SK-N-SH treated with all-trans-retinoic acid at 6 μM for 48 hours (cell line): ENCODE measurements around the gene TEX13B.
"Not testable (repeated sequence)": the region's sequence is repeated elsewhere in the genome, so short reads cannot be mapped to it uniquely, and the experiment has no call there.

Experiments
- ATAC-seq: fragments of 200-7000 bp; cut with Tn5 transposase; 3 replicates; pipeline ENCODE4 v1.9.1; 2020; ENCODE audit warnings: mild to moderate bottlenecking, moderate library complexity
- ARNTL ChIP-seq: fragments of 450-650 bp; formaldehyde crosslinking; IDR thresholded peaks from 2 replicates; pipeline ENCODE4 v1.5.0; 2020; ENCODE audit warnings: low read depth, mild to moderate bottlenecking, moderate library complexity, borderline replicate concordance
- BACH2 ChIP-seq: fragments of 250-450 bp; sonication (Bioruptor Pico); IDR thresholded peaks from 2 replicates; pipeline ENCODE4 v1.9.0; 2021; ENCODE audit warnings: mild to moderate bottlenecking, borderline replicate concordance
- CSDC2 ChIP-seq: fragments of 250-450 bp; sonication (Bioruptor Pico); IDR thresholded peaks from 2 replicates; pipeline ENCODE4 v1.5.0; 2020; ENCODE audit warnings: mild to moderate bottlenecking, moderate library complexity
- ESRRG ChIP-seq: fragments of 250-450 bp; sonication (Bioruptor Pico); IDR thresholded peaks from 2 replicates; pipeline ENCODE4 v1.6.1; 2021; ENCODE audit warnings: mild to moderate bottlenecking
- ISL1 ChIP-seq: fragments of 250-450 bp; sonication (Bioruptor Pico); IDR thresholded peaks from 2 replicates; pipeline ENCODE4 v2.1.2; 2022; ENCODE audit warnings: mild to moderate bottlenecking, moderate library complexity
- OSR1 ChIP-seq: fragments of 250-450 bp; sonication (Bioruptor Pico); IDR thresholded peaks from 2 replicates; pipeline ENCODE4 v1.8.0; 2022; ENCODE audit warnings: moderate library complexity, mild to moderate bottlenecking, inconsistent platforms
- PPARA ChIP-seq: fragments of 250-450 bp; sonication (Bioruptor Pico); IDR thresholded peaks from 2 replicates; pipeline ENCODE4 v1.5.0; 2020; ENCODE audit warnings: mild to moderate bottlenecking, borderline replicate concordance
- RARB ChIP-seq: fragments of 250-450 bp; sonication (Bioruptor Pico); IDR thresholded peaks from 2 replicates; pipeline ENCODE4 v1.8.0; 2021; ENCODE audit warnings: mild to moderate bottlenecking, moderate library complexity
- SNAI2 ChIP-seq: fragments of 250-450 bp; sonication (Bioruptor Pico); IDR thresholded peaks from 2 replicates; pipeline ENCODE4 v1.5.0; 2020; ENCODE audit warnings: mild to moderate bottlenecking, moderate library complexity
- TOX ChIP-seq: fragments of 250-450 bp; sonication (Bioruptor Pico); IDR thresholded peaks from 2 replicates; pipeline ENCODE4 v1.8.0; 2021; ENCODE audit warnings: mild to moderate bottlenecking, moderate library complexity, borderline replicate concordance
- ZC3H10 ChIP-seq: fragments of 250-450 bp; sonication (Bioruptor Pico); IDR thresholded peaks from 2 replicates; pipeline ENCODE4 v1.5.1; 2021; ENCODE audit warnings: mild to moderate bottlenecking, moderate library complexity
- ZFP3 ChIP-seq: fragments of 250-450 bp; sonication (Bioruptor Pico); IDR thresholded peaks from 2 replicates; pipeline ENCODE4 v1.5.0; 2020; ENCODE audit warnings: mild to moderate bottlenecking, moderate library complexity
- ZFP30 ChIP-seq: fragments of 450-650 bp; formaldehyde crosslinking; IDR thresholded peaks from 2 replicates; pipeline ENCODE4 v1.5.0; 2022; ENCODE audit warnings: mild to moderate bottlenecking, moderate library complexity
- ZNF565 ChIP-seq: fragments of 450-650 bp; formaldehyde crosslinking; conservative IDR thresholded peaks from 2 replicates; pipeline ENCODE4 v1.5.0; 2020; ENCODE audit warnings: low read depth, mild to moderate bottlenecking, moderate library complexity
- ZNF70 ChIP-seq: fragments of 450-650 bp; formaldehyde crosslinking; IDR thresholded peaks from 2 replicates; pipeline ENCODE4 v1.5.0; 2020; ENCODE audit warnings: mild to moderate bottlenecking, moderate library complexity
- ZNF8 ChIP-seq: fragments of 450-650 bp; formaldehyde crosslinking; IDR thresholded peaks from 2 replicates; pipeline ENCODE4 v1.5.0; 2020; ENCODE audit warnings: mild to moderate bottlenecking, moderate library complexity
- TF ChIP-seq, protein P1 (sequence below): fragments of 250-450 bp; sonication (Bioruptor Pico); IDR thresholded peaks from 2 replicates; pipeline ENCODE4 v1.5.1; 2021; ENCODE audit warnings: mild to moderate bottlenecking, moderate library complexity
- TF ChIP-seq, protein P2 (sequence below): fragments of 250-450 bp; sonication (Bioruptor Pico); IDR thresholded peaks from 2 replicates; pipeline ENCODE4 v1.5.0; 2020; ENCODE audit warnings: mild to moderate bottlenecking, moderate library complexity
- TF ChIP-seq, protein P3 (sequence below): fragments of 250-450 bp; sonication (Bioruptor Pico); IDR thresholded peaks from 2 replicates; pipeline ENCODE4 v1.5.1; 2020; ENCODE audit warnings: low read depth, mild to moderate bottlenecking, moderate library complexity
- TF ChIP-seq, protein P4 (sequence below): fragments of 250-450 bp; sonication (Bioruptor Pico); IDR thresholded peaks from 2 replicates; pipeline ENCODE4 v1.8.0; 2021; ENCODE audit warnings: low read depth, mild to moderate bottlenecking, moderate library complexity, borderline replicate concordance
- TF ChIP-seq, protein P5 (sequence below): fragments of 250-450 bp; sonication (Bioruptor Pico); IDR thresholded peaks from 2 replicates; pipeline ENCODE4 v1.8.0; 2020; ENCODE audit warnings: mild to moderate bottlenecking, moderate library complexity, borderline replicate concordance

The TEX13B gene

DNA sequence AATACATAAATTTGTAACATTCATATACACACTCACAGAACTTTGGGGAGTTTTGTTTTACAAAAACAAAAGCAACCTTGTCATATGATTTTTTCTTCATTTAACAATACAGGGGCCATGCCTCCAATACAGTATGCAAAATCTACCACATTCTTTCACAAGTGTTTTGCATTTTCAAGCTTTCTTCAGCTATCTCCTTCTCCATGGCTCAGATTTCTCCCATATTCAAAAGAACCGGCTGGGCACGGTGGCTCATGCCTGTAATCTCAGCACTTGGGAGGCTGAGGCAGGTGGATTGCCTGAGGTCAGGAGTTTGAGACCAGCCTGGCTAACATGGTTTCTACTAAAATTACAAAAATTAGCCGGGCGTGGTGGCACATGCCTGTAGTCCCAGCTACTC, 4.1 kb downstream of the TEX13B start (continued):
- TF ChIP-seq, protein P1, sequence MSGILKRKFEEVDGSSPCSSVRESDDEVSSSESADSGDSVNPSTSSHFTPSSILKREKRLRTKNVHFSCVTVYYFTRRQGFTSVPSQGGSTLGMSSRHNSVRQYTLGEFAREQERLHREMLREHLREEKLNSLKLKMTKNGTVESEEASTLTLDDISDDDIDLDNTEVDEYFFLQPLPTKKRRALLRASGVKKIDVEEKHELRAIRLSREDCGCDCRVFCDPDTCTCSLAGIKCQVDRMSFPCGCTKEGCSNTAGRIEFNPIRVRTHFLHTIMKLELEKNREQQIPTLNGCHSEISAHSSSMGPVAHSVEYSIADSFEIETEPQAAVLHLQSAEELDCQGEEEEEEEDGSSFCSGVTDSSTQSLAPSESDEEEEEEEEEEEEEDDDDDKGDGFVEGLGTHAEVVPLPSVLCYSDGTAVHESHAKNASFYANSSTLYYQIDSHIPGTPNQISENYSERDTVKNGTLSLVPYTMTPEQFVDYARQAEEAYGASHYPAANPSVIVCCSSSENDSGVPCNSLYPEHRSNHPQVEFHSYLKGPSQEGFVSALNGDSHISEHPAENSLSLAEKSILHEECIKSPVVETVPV (CRISPR knock-in tag) = no peak
- TF ChIP-seq PPARA (CRISPR knock-in tag) = no peak

DNA sequence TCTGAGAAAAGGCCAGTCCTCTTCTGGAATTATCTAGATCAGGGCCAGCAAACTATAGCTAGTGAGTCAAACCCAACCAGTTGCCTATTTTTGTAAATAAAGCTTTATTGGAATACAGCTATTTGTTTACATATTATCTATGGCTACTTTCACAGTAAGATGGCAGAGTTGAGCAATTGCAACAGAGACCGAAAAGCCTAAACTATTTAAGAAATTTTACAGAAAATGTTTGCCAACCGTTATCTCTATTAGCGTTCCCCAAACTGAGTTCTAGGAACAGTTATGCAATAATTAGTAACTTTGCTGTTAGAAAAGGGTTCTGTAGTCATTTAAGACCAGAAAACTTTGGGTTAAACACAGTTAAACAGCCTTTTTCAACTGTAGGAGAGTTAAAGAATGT, 10.5 kb downstream of the TEX13B start:
- ATAC-seq = no peak
- TF ChIP-seq, protein P2, sequence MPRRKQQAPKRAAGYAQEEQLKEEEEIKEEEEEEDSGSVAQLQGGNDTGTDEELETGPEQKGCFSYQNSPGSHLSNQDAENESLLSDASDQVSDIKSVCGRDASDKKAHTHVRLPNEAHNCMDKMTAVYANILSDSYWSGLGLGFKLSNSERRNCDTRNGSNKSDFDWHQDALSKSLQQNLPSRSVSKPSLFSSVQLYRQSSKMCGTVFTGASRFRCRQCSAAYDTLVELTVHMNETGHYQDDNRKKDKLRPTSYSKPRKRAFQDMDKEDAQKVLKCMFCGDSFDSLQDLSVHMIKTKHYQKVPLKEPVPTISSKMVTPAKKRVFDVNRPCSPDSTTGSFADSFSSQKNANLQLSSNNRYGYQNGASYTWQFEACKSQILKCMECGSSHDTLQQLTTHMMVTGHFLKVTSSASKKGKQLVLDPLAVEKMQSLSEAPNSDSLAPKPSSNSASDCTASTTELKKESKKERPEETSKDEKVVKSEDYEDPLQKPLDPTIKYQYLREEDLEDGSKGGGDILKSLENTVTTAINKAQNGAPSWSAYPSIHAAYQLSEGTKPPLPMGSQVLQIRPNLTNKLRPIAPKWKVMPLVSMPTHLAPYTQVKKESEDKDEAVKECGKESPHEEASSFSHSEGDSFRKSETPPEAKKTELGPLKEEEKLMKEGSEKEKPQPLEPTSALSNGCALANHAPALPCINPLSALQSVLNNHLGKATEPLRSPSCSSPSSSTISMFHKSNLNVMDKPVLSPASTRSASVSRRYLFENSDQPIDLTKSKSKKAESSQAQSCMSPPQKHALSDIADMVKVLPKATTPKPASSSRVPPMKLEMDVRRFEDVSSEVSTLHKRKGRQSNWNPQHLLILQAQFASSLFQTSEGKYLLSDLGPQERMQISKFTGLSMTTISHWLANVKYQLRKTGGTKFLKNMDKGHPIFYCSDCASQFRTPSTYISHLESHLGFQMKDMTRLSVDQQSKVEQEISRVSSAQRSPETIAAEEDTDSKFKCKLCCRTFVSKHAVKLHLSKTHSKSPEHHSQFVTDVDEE (CRISPR knock-in tag) = no peak
- TF ChIP-seq ZC3H10 (CRISPR knock-in tag) (no peak), ARNTL (no peak)

DNA sequence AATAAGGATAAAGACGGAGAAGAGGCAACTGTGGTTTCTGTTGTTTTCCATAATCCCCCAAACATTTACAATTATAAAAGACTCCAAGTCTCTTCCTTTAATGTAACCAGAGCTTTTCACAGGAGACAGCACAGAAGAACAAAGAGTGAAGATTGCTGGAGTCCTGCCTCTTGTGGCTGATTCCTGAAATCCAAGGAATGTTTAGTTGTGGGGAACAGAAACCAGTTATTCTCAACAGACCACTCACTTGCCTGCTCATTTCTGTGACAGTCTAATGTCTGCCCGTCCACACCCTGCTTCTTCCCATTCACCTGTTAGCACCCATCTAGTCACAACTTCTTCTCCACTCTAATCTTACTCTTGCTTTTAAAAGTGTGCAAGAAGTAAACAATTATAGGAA, 12.1 kb downstream of the TEX13B start:
- ATAC-seq = no peak
- TF ChIP-seq, protein P3, sequence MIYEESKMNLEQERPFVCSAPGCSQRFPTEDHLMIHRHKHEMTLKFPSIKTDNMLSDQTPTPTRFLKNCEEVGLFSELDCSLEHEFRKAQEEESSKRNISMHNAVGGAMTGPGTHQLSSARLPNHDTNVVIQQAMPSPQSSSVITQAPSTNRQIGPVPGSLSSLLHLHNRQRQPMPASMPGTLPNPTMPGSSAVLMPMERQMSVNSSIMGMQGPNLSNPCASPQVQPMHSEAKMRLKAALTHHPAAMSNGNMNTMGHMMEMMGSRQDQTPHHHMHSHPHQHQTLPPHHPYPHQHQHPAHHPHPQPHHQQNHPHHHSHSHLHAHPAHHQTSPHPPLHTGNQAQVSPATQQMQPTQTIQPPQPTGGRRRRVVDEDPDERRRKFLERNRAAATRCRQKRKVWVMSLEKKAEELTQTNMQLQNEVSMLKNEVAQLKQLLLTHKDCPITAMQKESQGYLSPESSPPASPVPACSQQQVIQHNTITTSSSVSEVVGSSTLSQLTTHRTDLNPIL = no peak
- TF ChIP-seq, protein P4, sequence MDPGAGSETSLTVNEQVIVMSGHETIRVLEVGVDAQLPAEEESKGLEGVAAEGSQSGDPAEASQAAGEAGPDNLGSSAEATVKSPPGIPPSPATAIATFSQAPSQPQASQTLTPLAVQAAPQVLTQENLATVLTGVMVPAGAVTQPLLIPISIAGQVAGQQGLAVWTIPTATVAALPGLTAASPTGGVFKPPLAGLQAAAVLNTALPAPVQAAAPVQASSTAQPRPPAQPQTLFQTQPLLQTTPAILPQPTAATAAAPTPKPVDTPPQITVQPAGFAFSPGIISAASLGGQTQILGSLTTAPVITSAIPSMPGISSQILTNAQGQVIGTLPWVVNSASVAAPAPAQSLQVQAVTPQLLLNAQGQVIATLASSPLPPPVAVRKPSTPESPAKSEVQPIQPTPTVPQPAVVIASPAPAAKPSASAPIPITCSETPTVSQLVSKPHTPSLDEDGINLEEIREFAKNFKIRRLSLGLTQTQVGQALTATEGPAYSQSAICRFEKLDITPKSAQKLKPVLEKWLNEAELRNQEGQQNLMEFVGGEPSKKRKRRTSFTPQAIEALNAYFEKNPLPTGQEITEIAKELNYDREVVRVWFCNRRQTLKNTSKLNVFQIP (CRISPR knock-in tag) = no peak
- TF ChIP-seq ESRRG (CRISPR knock-in tag) = no peak
- no peak for TF ChIP-seq ZFP3 (CRISPR knock-in tag)
- TF ChIP-seq ISL1 (CRISPR knock-in tag) = no peak
- no peak for TF ChIP-seq ZC3H10 (CRISPR knock-in tag)
- no peak for TF ChIP-seq ZNF70 (CRISPR knock-in tag)
- no peak for TF ChIP-seq ZNF565 (CRISPR knock-in tag)
- no peak for TF ChIP-seq ARNTL
- TF ChIP-seq OSR1 (CRISPR knock-in tag) = no peak
- no peak for TF ChIP-seq SNAI2 (CRISPR knock-in tag)
- no peak for TF ChIP-seq ZFP30
- no peak for TF ChIP-seq ZNF8
- TF ChIP-seq, protein P5, sequence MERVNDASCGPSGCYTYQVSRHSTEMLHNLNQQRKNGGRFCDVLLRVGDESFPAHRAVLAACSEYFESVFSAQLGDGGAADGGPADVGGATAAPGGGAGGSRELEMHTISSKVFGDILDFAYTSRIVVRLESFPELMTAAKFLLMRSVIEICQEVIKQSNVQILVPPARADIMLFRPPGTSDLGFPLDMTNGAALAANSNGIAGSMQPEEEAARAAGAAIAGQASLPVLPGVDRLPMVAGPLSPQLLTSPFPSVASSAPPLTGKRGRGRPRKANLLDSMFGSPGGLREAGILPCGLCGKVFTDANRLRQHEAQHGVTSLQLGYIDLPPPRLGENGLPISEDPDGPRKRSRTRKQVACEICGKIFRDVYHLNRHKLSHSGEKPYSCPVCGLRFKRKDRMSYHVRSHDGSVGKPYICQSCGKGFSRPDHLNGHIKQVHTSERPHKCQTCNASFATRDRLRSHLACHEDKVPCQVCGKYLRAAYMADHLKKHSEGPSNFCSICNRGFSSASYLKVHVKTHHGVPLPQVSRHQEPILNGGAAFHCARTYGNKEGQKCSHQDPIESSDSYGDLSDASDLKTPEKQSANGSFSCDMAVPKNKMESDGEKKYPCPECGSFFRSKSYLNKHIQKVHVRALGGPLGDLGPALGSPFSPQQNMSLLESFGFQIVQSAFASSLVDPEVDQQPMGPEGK (CRISPR knock-in tag) = no peak
- TF ChIP-seq CSDC2 (CRISPR knock-in tag) = no peak
- TF ChIP-seq PPARA (CRISPR knock-in tag) = no peak
- no peak for TF ChIP-seq RARB (CRISPR knock-in tag)

DNA sequence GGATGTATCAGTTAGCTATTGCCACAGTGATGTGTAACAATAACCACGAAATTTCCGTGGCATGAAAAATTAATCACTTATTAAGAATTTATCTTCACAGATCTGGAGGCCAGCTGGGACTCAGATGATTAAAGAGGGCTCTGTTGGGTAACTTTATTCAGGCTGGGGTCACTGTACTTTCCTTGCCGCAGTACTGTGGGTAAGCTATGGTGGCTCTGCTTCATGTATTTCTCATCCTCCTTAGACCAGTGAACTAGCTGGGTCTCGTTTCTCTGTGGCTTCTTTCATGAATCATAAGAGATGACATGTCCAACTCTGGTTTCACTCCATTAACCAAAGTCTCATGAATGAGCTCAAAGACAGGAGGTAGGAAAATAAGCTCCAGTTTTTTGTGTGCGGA, 13.5 kb downstream of the TEX13B start:
- TF ChIP-seq ZNF8 (no peak), BACH2 (no peak), SNAI2 (CRISPR knock-in tag) (no peak), ZFP3 (CRISPR knock-in tag) (no peak), ZC3H10 (CRISPR knock-in tag) (no peak), TOX (CRISPR knock-in tag) (no peak), PPARA (CRISPR knock-in tag) (no peak), ZNF70 (CRISPR knock-in tag) (no peak), ZNF565 (CRISPR knock-in tag) (no peak)
- TF ChIP-seq, protein P2 (CRISPR knock-in tag) = no peak
- TF ChIP-seq, protein P3 = no peak
- ATAC-seq = no peak

DNA sequence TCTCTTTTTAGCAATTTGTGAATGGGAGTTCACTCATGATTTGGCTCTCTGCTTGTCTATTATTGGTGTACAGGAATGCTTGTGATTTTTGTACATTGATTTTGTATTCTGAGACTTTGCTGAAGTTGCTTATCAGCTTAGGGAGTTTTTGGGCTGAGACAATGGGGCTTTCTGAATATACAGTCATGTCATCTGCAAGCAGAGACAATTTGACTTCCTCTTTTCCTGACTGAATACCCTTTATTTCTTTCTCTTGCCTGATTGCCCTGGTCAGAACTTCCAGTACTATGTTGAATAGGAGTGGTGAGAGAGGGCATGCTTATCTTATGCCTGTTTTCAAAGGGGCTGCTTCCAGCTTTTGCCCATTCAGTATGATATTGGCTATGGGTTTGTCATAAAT, 26.8 kb downstream of the TEX13B start:
- ATAC-seq = not testable (repeated sequence)
